ENCODE measurements around the gene TOR2A.

TOR2A gene

DNA sequence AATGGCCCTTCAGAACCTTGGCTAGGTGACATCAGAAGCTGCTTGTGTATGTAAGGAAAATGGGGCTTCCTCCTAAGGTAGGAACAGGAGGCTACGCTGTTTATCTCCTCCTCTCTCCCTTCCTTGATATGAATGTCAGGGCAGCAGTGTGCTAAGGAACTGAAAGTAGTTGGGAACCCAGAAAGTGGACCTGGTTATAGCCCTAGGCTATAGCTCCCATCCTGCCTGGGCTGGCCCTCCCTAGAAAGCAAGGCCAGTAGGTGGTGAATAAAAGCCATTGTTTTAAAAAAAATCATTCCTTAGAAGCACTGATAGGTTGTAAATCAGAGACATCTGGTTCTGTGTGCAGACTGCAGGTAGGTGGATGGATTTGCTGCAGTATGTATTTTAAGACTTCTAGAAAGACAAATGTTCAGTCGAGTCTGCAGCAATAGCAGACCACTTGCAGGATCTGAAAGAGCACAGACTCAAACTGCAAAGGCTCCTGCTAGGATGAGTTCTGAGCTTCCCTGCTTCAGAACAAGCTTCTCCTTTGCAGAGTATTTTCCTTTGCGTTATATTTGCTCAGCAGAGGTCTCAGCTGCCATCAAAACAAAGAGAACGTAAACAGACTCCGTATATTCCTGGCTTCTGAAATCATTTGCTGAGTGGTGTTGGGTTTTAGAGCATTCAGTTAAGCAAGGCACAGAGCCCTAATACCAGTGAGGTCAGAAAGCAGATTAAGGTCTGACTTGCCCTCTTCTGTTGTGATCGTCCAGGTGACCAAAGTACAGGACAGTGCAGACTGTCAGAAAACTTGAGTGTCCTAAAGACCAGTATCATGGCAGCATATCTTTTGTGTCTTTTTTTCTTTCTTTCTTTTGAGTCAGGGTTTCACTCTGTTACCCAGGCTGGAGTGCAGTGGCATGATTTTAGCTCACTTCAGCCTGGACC is 48.4 kb downstream of the TOR2A start:
- H3K36me3 ChIP-seq (ENCODE audit: insufficient read depth, low read length), result peaks cover 35% of the 10 kb centered on the region
- H3K4me2 ChIP-seq (ENCODE audit: low read length), result no peak overlapping the region
- H3K27me3 ChIP-seq (ENCODE audit: control insufficient read depth, insufficient read depth, low read length), result no peaks in the 10 kb centered on the region
- no peak overlapping the region for H3K9ac ChIP-seq (ENCODE audit: low read depth, low read length)
- H3K9me3 ChIP-seq (replicated peaks; ENCODE audit: low read length), result no peaks in the 10 kb centered on the region
- H3K4me3 ChIP-seq (ENCODE audit: low read length), result no peak overlapping the region
- H3K4me1 ChIP-seq (ENCODE audit: control insufficient read depth, insufficient read depth, low read length), result peaks cover 11% of the 10 kb centered on the region

DNA sequence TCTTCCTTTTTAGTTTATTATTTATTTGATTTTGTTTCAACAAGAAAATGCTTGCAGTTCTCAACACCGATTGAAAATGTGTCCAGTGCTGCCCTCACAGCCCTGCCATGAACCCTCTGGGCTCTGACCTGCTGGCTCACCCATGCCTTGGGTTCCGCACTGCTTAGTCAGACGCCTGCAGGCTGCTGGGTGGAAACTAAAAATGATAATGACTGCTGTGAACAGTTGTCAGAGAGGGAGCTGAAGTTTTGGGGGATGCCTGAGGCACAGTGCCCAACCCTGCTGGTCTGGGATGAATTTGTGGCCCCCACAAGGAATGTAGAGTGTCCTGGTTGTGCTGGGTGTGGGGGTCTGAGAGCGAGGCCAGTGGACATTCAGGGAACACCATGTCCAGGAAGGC is 50.5 kb downstream of the TOR2A start:
- Histone ChIP-seq H3K4me3 (ENCODE audit: low read length) (no peak overlapping the region), H3K4me2 (ENCODE audit: low read length) (no peak overlapping the region), H3K36me3 (ENCODE audit: insufficient read depth, low read length) (peaks cover 46% of the 10 kb centered on the region), H3K9ac (ENCODE audit: low read depth, low read length) (no peak overlapping the region), H3K4me1 (ENCODE audit: control insufficient read depth, insufficient read depth, low read length) (peaks cover 11% of the 10 kb centered on the region), H3K9me3 (replicated peaks; ENCODE audit: low read length) (no peaks in the 10 kb centered on the region), H3K27me3 (ENCODE audit: control insufficient read depth, insufficient read depth, low read length) (no peaks in the 10 kb centered on the region)

DNA sequence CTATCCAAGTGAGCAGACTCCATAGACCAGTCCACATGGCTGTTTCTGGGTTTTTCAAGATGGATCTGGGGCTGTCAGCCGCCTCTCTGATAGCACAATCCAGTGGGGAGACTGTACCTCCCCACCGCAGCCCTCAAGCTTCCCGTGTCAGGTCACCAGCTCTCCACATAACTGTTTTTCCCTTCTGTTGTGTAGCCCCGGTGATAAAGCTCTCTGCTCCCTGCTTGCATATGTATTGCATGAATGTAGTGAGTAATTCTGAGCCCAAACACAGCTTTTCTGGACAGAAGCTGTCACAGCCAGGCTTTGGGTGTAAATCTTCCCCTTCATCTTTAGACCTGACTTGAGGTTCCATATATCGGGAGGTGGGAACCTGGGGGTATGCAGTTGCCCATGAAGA is 51.4 kb downstream of the TOR2A start:
- H3K4me3 ChIP-seq (ENCODE audit: low read length), result no peak overlapping the region
- peaks cover 11% of the 10 kb centered on the region for H3K4me1 ChIP-seq (ENCODE audit: control insufficient read depth, insufficient read depth, low read length)
- no peak overlapping the region for H3K9ac ChIP-seq (ENCODE audit: low read depth, low read length)
- no peaks in the 10 kb centered on the region for H3K27me3 ChIP-seq (ENCODE audit: control insufficient read depth, insufficient read depth, low read length)
- H3K36me3 ChIP-seq (ENCODE audit: insufficient read depth, low read length), result peaks cover 38% of the 10 kb centered on the region
- H3K4me2 ChIP-seq (ENCODE audit: low read length), result no peak overlapping the region
- no peaks in the 10 kb centered on the region for H3K9me3 ChIP-seq (replicated peaks; ENCODE audit: low read length)

DNA sequence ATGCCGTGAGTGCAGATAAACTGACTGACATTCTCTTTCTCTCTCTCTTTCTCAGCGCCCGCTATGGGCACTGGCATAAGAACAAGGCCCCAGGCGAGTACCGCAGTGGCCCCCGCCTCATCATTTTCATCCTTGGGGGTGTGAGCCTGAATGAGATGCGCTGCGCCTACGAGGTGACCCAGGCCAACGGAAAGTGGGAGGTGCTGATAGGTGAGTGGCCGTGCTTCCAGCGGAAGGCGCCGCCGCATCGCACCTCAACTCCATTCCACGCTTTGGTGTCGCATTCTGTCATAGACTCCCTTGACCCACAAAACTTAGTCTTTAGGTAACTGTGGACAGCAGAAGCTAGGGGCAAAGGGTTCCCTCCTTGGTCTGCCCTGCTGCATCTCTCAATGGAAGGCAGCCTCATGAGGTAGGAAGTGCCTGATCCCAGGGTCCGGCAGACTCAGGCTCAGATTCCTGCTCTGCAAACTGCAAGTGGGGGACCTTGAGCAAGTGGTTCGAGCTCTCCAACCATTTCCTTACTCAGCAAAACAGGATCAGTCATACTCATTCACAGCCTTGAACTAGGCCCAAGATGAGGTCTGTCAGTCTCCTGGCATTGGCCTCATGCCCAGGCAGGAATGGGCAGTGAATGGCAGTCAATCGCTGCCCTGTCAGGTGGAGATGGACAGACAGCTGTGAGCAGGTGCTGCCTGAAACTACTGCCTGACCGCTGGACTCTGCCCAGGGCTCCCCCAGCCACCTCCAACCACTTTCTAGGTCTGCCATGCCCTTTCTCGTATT is 52.5 kb downstream of the TOR2A start:
- H3K4me3 ChIP-seq (ENCODE audit: low read length), result no peak overlapping the region
- H3K9ac ChIP-seq (ENCODE audit: low read depth, low read length), result no peak overlapping the region
- H3K4me1 ChIP-seq (ENCODE audit: control insufficient read depth, insufficient read depth, low read length), result peaks cover 11% of the 10 kb centered on the region
- no peaks in the 10 kb centered on the region for H3K27me3 ChIP-seq (ENCODE audit: control insufficient read depth, insufficient read depth, low read length)
- H3K4me2 ChIP-seq (ENCODE audit: low read length), result no peak overlapping the region
- H3K36me3 ChIP-seq (ENCODE audit: insufficient read depth, low read length), result peaks cover 42% of the 10 kb centered on the region
- no peaks in the 10 kb centered on the region for H3K9me3 ChIP-seq (replicated peaks; ENCODE audit: low read length)

Data from skeletal muscle satellite cell (primary cell).